ENCODE data around the gene IVL.

DNA sequence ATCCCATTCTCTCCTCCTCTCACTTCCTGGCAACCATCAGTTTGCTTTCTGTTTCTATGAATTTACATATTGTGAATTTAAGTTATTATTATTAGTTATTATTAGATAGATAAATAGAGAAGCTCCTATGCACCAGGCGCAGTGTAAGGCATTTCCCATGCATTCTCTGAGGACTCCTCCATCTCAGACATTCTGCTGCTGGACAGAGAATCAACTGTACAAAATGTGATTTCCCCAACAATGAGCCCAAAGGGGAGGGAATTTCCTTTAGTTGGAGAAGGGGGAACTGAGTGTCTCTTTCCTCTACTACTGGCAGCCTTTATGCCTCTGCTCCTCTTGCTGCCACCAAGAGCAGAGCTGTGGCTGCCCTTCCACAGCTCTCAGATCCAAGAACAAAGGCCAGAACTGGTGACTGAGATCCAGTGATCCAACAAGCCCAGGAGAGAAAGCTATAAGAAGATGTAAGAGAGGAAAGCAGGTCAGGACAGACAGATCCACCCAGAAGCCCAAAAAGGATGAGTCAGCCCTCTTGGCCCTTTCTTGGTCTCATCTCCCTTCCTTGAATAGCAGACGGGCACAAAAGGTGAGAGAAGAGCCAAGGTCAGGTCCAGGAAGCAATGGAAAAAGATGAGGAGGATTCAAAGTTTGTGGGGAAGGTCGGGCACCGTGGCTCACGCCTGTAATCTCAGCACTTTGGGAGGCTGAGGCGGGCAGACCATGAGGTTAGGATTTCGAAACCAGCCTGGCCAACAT lies 3.5 kb upstream of the IVL start:
- no peak for TF ChIP-seq POLR2A (IDR thresholded peaks at IDR 0.05)
- TF ChIP-seq, protein P1, sequence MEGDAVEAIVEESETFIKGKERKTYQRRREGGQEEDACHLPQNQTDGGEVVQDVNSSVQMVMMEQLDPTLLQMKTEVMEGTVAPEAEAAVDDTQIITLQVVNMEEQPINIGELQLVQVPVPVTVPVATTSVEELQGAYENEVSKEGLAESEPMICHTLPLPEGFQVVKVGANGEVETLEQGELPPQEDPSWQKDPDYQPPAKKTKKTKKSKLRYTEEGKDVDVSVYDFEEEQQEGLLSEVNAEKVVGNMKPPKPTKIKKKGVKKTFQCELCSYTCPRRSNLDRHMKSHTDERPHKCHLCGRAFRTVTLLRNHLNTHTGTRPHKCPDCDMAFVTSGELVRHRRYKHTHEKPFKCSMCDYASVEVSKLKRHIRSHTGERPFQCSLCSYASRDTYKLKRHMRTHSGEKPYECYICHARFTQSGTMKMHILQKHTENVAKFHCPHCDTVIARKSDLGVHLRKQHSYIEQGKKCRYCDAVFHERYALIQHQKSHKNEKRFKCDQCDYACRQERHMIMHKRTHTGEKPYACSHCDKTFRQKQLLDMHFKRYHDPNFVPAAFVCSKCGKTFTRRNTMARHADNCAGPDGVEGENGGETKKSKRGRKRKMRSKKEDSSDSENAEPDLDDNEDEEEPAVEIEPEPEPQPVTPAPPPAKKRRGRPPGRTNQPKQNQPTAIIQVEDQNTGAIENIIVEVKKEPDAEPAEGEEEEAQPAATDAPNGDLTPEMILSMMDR (IDR thresholded peaks at IDR 0.05): no peak

All from adrenal gland (tissue), 5 donors.